GM19372 (cell line): ENCODE results near the gene TFAP2B.

Source experiments
- ATAC-seq: cut with Tn5 transposase; IDR thresholded peaks from one replicate; pipeline ENCODE4 v1.9.1; 2021; ENCODE audit warnings: mild to moderate bottlenecking, low read depth, moderate library complexity; ENCODE audit not compliant: unreplicated experiment

The TFAP2B gene

GRCh38 chr6:50818673-50819072 lies at the start of gene TFAP2B:
TFAP2B (plus strand) TSS chr6:50818871; CDS start chr6:50818892, 21 bp downstream.
- ATAC-seq = no peak

DNA sequence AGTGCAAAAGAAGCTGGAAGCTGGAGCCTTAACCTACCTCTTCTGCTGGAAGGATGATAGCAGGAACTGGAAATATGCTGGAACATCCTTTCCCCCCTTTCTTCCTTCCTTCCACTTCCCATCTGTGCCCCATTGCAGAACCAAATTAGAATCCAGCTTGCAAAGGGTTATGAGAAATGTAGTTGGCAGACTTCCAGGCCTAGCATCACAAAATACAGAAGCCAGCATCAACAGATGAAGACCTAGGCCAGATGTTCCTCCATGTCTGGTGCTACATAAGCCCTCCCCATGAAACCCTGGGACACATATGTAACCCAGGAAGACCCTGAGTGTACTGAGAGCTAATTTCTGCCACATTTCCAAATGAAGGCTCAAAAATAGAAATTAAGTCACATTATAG lies 40.0 kb upstream of the TFAP2B start:
- no peak for ATAC-seq

DNA sequence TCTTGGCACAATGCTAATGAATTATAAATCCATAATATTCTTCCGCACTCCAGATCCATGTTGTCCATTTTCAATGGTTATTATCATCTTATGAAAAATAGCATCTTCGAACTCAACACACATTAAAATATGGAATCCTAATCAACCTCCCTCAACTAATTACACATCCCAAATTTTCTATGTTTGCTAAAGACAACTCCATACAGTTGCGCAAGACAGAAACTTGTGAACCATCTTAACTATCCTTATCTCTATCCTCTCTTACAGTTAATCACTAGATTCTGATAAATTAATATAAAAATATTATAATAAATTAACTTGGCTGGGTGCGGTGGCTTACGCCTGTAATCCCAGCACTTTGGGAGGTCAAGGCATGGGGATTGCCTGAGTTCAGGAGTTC lies 38.3 kb upstream of the TFAP2B start:
- no peak for ATAC-seq

- no peak for ATAC-seq
Measured at GRCh38 chr6:50785921-50786320, 32.8 kb upstream of the TFAP2B start.

GRCh38 chr6:50791900-50792508 lies 26.7 kb upstream of the TFAP2B start:
- peak; percentile 69 for ATAC-seq

DNA sequence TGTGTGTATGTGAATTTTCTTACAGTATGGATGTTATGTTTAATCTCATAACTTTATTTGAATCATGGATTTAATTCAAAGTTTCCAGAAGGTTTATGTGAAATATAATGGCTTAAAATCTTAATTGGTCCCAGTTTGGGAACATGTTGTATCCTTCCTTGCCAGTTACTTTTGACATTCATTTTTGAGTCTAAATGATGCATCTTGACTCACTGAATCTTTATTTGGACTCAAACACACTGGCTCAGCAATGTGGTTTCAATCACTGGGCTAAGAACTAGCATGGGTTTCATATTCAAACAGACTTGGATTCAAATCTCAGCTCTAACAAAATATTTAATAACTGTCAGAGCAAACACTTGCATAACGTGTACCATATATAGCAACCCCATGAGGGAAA lies 25.9 kb upstream of the TFAP2B start:
- ATAC-seq = no peak

DNA sequence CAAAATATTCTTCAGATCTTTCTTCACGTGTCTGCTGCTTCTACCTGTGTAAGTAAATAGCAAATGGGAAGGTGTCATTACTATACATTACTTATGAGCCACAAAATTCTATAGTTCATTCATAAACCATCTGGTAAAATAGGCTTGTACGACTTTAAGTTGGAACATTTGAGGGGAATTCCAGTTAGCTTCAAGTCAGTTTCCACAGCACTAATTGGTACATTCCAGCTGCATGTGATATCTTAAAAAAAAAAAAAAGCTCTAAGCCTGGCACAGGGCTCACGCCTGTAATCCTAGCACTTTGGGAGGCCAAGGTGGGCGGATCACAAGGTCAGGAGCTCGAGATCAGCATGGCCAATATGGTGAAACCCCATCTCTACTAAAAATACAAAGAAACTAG lies 23.1 kb upstream of the TFAP2B start:
- ATAC-seq = no peak

DNA sequence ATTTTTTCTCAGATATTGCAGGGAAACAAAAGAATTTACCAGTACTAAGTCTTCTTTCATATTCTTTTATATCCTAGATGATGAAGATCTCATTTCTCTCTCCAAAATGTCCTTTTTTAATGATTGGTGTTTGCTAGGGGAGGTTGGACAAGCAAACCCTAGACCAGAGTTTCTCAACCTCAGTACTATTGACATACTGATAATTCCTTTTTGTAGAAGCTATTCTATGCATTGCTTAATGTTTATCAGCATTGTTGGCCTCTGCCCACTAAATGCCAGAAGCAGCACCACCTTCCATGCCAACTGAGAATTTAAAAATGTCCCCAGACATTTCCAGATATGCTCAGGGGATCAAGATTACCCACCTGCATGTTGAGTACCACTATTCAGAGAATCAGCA lies 14.4 kb upstream of the TFAP2B start:
- no peak for ATAC-seq

DNA sequence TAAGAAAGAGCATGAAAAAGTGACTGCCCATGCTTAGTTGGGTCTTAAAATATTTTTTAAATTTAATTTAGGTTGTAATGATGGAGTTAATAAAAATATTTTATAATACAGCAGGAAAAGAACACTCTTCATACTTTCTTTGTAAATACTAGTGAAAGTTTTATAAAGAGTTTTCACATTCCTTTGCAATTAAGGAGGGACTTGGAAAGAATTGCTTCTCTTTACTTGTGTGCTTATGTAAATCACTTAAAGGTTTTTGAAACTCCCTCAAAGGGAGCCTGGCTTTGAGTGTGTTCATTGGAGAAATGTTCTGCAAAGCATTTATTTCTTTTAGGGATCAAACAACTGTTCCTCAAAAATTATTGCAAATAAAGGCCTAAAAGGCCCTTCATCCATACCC lies 11.6 kb upstream of the TFAP2B start:
- ATAC-seq = no peak

GRCh38 chr6:50815436-50816114 lies 3.1 kb upstream of the TFAP2B start:
- ATAC-seq = peak; percentile 35

DNA sequence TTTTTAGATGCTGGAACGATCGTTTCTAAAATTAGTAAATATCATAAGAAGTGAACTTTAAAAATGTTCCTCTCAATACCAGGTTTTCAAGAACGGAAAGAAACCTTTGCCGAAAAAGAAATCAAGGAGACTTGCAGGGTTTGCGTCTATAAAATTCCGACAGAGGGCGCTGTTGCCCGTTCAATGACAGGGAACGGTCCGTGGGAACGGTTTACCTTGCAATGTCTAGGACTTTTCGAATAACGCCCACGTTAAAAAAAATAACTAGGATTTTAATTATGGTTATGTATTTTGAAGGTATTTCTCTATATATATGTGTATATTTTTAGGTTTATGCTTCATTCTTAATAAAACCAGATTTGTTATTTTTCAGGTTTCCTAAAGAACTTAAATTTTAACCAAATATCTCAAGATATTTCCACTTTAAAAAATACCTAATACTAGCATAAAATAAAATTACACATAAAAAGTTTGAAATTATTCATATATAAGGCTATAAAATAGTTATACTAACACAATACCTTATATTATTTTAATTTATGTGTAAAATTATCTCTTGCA lies 2.5 kb upstream of the TFAP2B start:
- ATAC-seq = peak; percentile 68

GRCh38 chr6:50816947-50817645 lies 1.6 kb upstream of the TFAP2B start:
- ATAC-seq = no peak

DNA sequence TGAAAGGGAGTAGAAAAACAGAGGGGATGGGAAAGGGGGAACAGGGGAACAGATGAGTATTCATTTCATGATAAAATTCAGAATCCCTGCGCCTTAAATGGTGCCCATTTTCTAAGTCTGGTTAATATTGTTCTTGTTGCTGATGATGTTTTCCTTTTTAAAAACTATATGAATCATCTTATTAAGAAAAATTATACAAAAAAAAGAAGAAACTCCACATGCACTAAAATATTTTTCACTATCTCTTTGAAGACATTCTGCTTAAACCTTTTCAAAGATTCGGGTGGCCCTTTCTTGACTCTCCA lies 1.1 kb upstream of the TFAP2B start:
- no peak for ATAC-seq

DNA sequence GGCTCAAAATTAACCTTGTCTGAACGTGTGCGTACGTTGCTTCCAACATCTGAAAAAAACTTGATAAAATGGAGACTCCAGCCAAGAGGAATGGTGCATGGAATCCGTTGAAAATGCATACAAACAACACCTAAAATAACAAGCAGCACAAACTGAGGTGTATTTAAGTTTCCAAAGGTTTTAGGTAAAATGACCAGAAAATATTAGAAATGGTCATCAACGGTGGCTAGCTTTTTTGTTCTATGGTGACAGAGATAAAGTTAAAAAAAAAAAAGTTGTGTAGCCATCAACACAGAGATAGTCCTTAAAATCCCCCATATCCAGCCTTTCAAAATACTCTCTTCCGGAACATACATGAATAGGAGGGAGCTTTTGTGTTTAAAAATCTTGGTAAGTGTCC lies 651 bp upstream of the TFAP2B start:
- ATAC-seq = no peak

DNA sequence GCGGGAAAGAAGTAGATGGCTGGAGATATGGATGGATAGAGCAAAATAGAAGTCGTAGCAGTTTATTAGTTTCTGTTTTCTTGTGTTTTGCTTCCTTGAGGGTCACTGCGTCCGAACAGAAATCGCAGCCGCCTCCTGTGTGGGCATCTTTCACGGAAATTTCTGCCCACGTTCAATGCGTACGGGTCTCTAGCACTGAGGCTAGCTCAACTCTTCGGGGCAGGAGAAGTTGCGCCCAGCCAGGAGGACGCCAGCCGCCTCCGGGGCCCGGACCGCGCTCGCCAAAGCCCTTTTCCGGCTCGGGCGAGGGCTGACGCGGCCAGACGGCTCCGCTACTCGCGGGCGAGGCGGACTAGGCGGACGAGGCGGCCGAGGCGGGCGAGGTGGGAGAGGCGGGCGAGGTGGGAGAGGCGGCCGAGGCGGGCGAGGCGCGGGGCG lies 814 bp downstream of the TFAP2B start:
- ATAC-seq = no peak

GRCh38 chr6:50819904-50820868 lies 1.5 kb downstream of the TFAP2B start:
- no peak for ATAC-seq

DNA sequence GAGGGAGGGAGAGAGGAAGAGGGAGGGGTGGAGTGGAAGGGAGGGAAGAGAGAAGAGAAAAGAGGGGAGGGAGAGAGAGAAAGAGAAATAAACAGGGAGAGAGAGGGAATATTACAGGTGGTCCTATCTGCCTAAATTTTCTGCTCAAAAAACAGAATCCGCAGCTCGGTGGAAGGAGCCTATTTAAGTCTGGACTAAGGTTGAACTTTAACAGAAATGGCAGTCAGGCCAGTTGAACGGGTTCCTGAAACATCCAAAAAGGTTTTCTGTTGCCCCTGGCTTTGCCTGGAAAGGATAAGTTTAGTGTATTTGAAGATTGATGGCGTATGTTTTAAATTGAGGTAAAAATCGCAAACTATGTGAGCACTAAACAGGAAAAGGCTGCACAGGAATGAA lies 2.2 kb downstream of the TFAP2B start:
- ATAC-seq = no peak

GRCh38 chr6:50821441-50822077 lies 2.9 kb downstream of the TFAP2B start:
- no peak for ATAC-seq

- ATAC-seq = no peak
Measured at GRCh38 chr6:50822078-50822476, 3.4 kb downstream of the TFAP2B start.
